ENCODE data around the gene PGM2L1.

Gene PGM2L1

GRCh38 chr11:74299015-74299414 lies 99.2 kb downstream of the PGM2L1 start:
- no peak overlapping the region for H3K4me3 ChIP-seq (ENCODE audit: low read length)
- no peak for DNase-seq (ENCODE audit: low read depth)
- TF ChIP-seq CTCF (conservative IDR thresholded peaks at IDR 0.05; ENCODE audit: low read depth, low read length) = no peak

GRCh38 chr11:74297484-74297883 lies 100.7 kb downstream of the PGM2L1 start:
- H3K4me3 ChIP-seq (ENCODE audit: low read length) = no peak overlapping the region
- TF ChIP-seq CTCF (conservative IDR thresholded peaks at IDR 0.05; ENCODE audit: low read depth, low read length) = no peak
- DNase-seq (ENCODE audit: low read depth) = no peak

- no peak for TF ChIP-seq CTCF (conservative IDR thresholded peaks at IDR 0.05; ENCODE audit: low read depth, low read length)
Observed at GRCh38 chr11:74288911-74289310, 109.3 kb downstream of the PGM2L1 start.

GRCh38 chr11:74288161-74288560 lies 110.1 kb downstream of the PGM2L1 start:
- DNase-seq (ENCODE audit: low read depth) = peak; percentile 43
- no peak for TF ChIP-seq CTCF (conservative IDR thresholded peaks at IDR 0.05; ENCODE audit: low read depth, low read length)
- H3K4me3 ChIP-seq (ENCODE audit: low read length) = no peak overlapping the region

More at GRCh38 chr11:74288911-74289310, 109.3 kb downstream of the PGM2L1 start:
- H3K4me3 ChIP-seq (ENCODE audit: low read length) = no peak overlapping the region
- no peak for DNase-seq (ENCODE audit: low read depth)

GRCh38 chr11:74284466-74284865 lies 113.8 kb downstream of the PGM2L1 start:
- H3K4me3 ChIP-seq (ENCODE audit: low read length) = no peak overlapping the region
- no peak for DNase-seq (ENCODE audit: low read depth)
- TF ChIP-seq CTCF (conservative IDR thresholded peaks at IDR 0.05; ENCODE audit: low read depth, low read length) = no peak

- H3K4me3 ChIP-seq (ENCODE audit: low read length) = no peak overlapping the region
- DNase-seq (ENCODE audit: low read depth) = no peak
- TF ChIP-seq CTCF (conservative IDR thresholded peaks at IDR 0.05; ENCODE audit: low read depth, low read length) = no peak
Observed at GRCh38 chr11:74283580-74284180, 114.6 kb downstream of the PGM2L1 start.

GRCh38 chr11:74282914-74283371 lies 115.3 kb downstream of the PGM2L1 start:
- TF ChIP-seq CTCF (conservative IDR thresholded peaks at IDR 0.05; ENCODE audit: low read depth, low read length) = no peak
- H3K4me3 ChIP-seq (ENCODE audit: low read length) = no peak overlapping the region
- DNase-seq (ENCODE audit: low read depth) = no peak
